Uterus (tissue), 4 donors: ENCODE data around the gene FARS2. TPM values are rescaled to one million over a fixed set of nuclear protein-coding genes. Genes with fewer than 3 reads are reported as not detected.

Source experiments
- DNase-seq, 2 donors: peaks; one replicate each; pipeline ENCODE4 v3.0.0-alpha.2; 2019 to 2020
- H3K27ac ChIP-seq, 2 donors: fragments of 200-600 bp; sonication (generic); 1 replicate in 1 of 2; 2 replicates in 1 of 2; pipeline ENCODE4 v1.5.1; 2016 to 2018
- H3K27me3 ChIP-seq, 2 donors: fragments of 200-600 bp; sonication (generic); one replicate each; pipeline ENCODE4 v1.5.1; 2018 to 2019; ENCODE audit warnings: control low read depth in 1 of 2
- H3K36me3 ChIP-seq, 2 donors: fragments of 200-600 bp; sonication (generic); one replicate each; pipeline ENCODE4 v1.5.1; 2019; ENCODE audit warnings: control low read depth in 1 of 2
- H3K4me1 ChIP-seq, 2 donors: fragments of 200-600 bp; sonication (generic); one replicate each; pipeline ENCODE4 v1.5.1; 2018 to 2019; ENCODE audit warnings: control low read depth in 1 of 2
- H3K4me3 ChIP-seq, 2 donors: fragments of 200-600 bp; sonication (generic); 1 replicate in 1 of 2; 2 replicates in 1 of 2; pipeline ENCODE4 v1.5.1; 2018 to 2019; ENCODE audit warnings: mild to moderate bottlenecking in 1 of 2
- H3K9me3 ChIP-seq, 2 donors: fragments of 200-600 bp; sonication (generic); one replicate each; pipeline ENCODE4 v1.5.1; 2019; ENCODE audit warnings: control low read depth in 1 of 2
- CTCF ChIP-seq, 4 experiments: fragments of 200-600 bp in 2 of 4; fragments of 450-650 bp in 2 of 4; sonication (generic) in 2 of 4; IDR thresholded peaks; one replicate each; pipeline ENCODE4 v1.5.1; 2016 to 2019; ENCODE audit warnings: antibody characterized with exemption in 4 of 4, mild to moderate bottlenecking in 2 of 4, moderate library complexity in 1 of 4
- POLR2A ChIP-seq, 2 donors: fragments of 450-650 bp; IDR thresholded peaks; one replicate each; pipeline ENCODE4 v1.6.1; 2016; ENCODE audit warnings: antibody characterized with exemption in 2 of 2, mild to moderate bottlenecking in 1 of 2, moderate library complexity in 1 of 2
- intact Hi-C: fragments of 100-400 bp; cut with DNase I; formaldehyde crosslinking; loops from one replicate; pipeline ENCODE4 v1.15.1; 2023; ENCODE audit warnings: low total_unique reads
- total RNA-seq, 4 donors: library from RNA; depleted of rRNA in 3 of 4; stranded (reverse); fragments of >200 nt in 3 of 4; gene quantifications; one replicate each; pipeline versions ENCODE4 v1.1.0 to v1.2.4, GENCODE V29; 2014 to 2023
- donor health status: DM: yes; HTN: yes; CAD: no.

Gene FARS2
- total RNA-seq, 4 donors from 2014 or later, result 14.4 to 32.5 (median 25.6) TPM

- no peak for DNase-seq
- H3K36me3 ChIP-seq, result no peaks in the 10 kb centered on the region
- H3K4me1 ChIP-seq, result no peaks in the 10 kb centered on the region
- TF ChIP-seq POLR2A (IDR thresholded peaks at IDR 0.05), result no peak
- no peak for TF ChIP-seq CTCF (IDR thresholded peaks at IDR 0.05)
- intact Hi-C loops, result no loop called here
- H3K4me3 ChIP-seq, result no peak overlapping the region
- H3K27ac ChIP-seq, result no peak overlapping the region
- H3K27me3 ChIP-seq, result no peaks in the 10 kb centered on the region
- H3K9me3 ChIP-seq, result no peaks in the 10 kb centered on the region
Measured at GRCh38 chr6:5357486-5357885, 96.2 kb downstream of the FARS2 start.

GRCh38 chr6:5359417-5359816 lies 98.1 kb downstream of the FARS2 start:
- Histone ChIP-seq H3K27ac (no peak overlapping the region), H3K4me3 (no peak overlapping the region), H3K36me3 (no peaks in the 10 kb centered on the region), H3K9me3 (no peaks in the 10 kb centered on the region), H3K4me1 (no peaks in the 10 kb centered on the region), H3K27me3 (no peaks in the 10 kb centered on the region)
- TF ChIP-seq CTCF (IDR thresholded peaks at IDR 0.05) (no peak), POLR2A (IDR thresholded peaks at IDR 0.05) (no peak)
- intact Hi-C loops, result no loop called here
- no peak for DNase-seq

- Histone ChIP-seq H3K36me3 (no peaks in the 10 kb centered on the region), H3K27me3 (no peaks in the 10 kb centered on the region), H3K27ac (no peak overlapping the region), H3K4me3 (no peak overlapping the region), H3K4me1 (no peaks in the 10 kb centered on the region), H3K9me3 (no peaks in the 10 kb centered on the region)
- no peak for DNase-seq
- intact Hi-C loops, result no loop called here
- TF ChIP-seq POLR2A (IDR thresholded peaks at IDR 0.05), result no peak
- no peak for TF ChIP-seq CTCF (IDR thresholded peaks at IDR 0.05)
Measured at GRCh38 chr6:5361396-5361795, 100.1 kb downstream of the FARS2 start.

GRCh38 chr6:5365436-5366195 lies 104.3 kb downstream of the FARS2 start:
- no peaks in the 10 kb centered on the region for H3K36me3 ChIP-seq
- TF ChIP-seq CTCF (IDR thresholded peaks at IDR 0.05) (no peak), POLR2A (IDR thresholded peaks at IDR 0.05) (no peak)
- intact Hi-C loops, result no loop called here

GRCh38 chr6:5366941-5367340 lies 105.6 kb downstream of the FARS2 start:
- no peaks in the 10 kb centered on the region for H3K27me3 ChIP-seq
- H3K27ac ChIP-seq, result no peak overlapping the region
- no peak overlapping the region for H3K4me3 ChIP-seq
- peaks cover 0 to 3% of the 10 kb centered on the region in 2 donors for H3K36me3 ChIP-seq
- TF ChIP-seq CTCF (IDR thresholded peaks at IDR 0.05) (no peak), POLR2A (IDR thresholded peaks at IDR 0.05) (no peak)
- intact Hi-C loops, result no loop called here
- no peaks in the 10 kb centered on the region for H3K9me3 ChIP-seq
- no peaks in the 10 kb centered on the region for H3K4me1 ChIP-seq
- DNase-seq, result no peak

More at GRCh38 chr6:5365436-5366195, 104.3 kb downstream of the FARS2 start:
- H3K4me3 ChIP-seq, result no peak overlapping the region
- no peak overlapping the region for H3K27ac ChIP-seq
- no peak for DNase-seq
- H3K27me3 ChIP-seq, result no peaks in the 10 kb centered on the region
- no peaks in the 10 kb centered on the region for H3K4me1 ChIP-seq
- no peaks in the 10 kb centered on the region for H3K9me3 ChIP-seq
